Measurements from ENCODE around the gene MMRN1.

The MMRN1 gene

GRCh38 chr4:89998469-89999011, 103.9 kb downstream of the MMRN1 start:
- H3K4me3 ChIP-seq (replicated peaks; ENCODE audit: low read depth, low read length) = no peak overlapping the region

GRCh38 chr4:90001023-90001422, 106.4 kb downstream of the MMRN1 start:
- TF ChIP-seq CTCF (IDR thresholded peaks at IDR 0.05; ENCODE audit: insufficient read depth, low read length, poor library complexity, severe bottlenecking) = no peak
- DNase-seq (ENCODE audit: extremely low read depth, insufficient read length) = no peak
- Histone ChIP-seq H3K4me3 (replicated peaks; ENCODE audit: low read depth, low read length) (no peak overlapping the region), H3K27me3 (replicated peaks; ENCODE audit: control insufficient read depth, insufficient read depth, low read length) (no peaks in the 10 kb centered on the region), H3K36me3 (ENCODE audit: control insufficient read depth, insufficient read depth, low read length) (no peaks in the 10 kb centered on the region)

More at GRCh38 chr4:89998469-89999011, 103.9 kb downstream of the MMRN1 start:
- no peak for DNase-seq (ENCODE audit: extremely low read depth, insufficient read length)
- TF ChIP-seq CTCF (IDR thresholded peaks at IDR 0.05; ENCODE audit: insufficient read depth, low read length, poor library complexity, severe bottlenecking) = no peak
- Histone ChIP-seq H3K36me3 (ENCODE audit: control insufficient read depth, insufficient read depth, low read length) (no peaks in the 10 kb centered on the region), H3K27me3 (replicated peaks; ENCODE audit: control insufficient read depth, insufficient read depth, low read length) (no peaks in the 10 kb centered on the region)

- DNase-seq (ENCODE audit: extremely low read depth, insufficient read length) = no peak
- H3K36me3 ChIP-seq (ENCODE audit: control insufficient read depth, insufficient read depth, low read length) = no peaks in the 10 kb centered on the region
- H3K4me3 ChIP-seq (replicated peaks; ENCODE audit: low read depth, low read length) = no peak overlapping the region
- H3K27me3 ChIP-seq (replicated peaks; ENCODE audit: control insufficient read depth, insufficient read depth, low read length) = no peaks in the 10 kb centered on the region
- TF ChIP-seq CTCF (IDR thresholded peaks at IDR 0.05; ENCODE audit: insufficient read depth, low read length, poor library complexity, severe bottlenecking) = no peak
Observed at GRCh38 chr4:90002441-90003062, 107.9 kb downstream of the MMRN1 start.
